Effector memory CD8-positive, alpha-beta T cell (primary cell): ENCODE data around the gene KLK6.

Source experiments
- ATAC-seq: fragments of 150-1000 bp; cut with Tn5 transposase; replicated peaks from 2 replicates; pipeline ENCODE4 v1.10.0; 2021; ENCODE audit warnings: mild to moderate bottlenecking, moderate library complexity
- DNase-seq, 3 experiments: peaks; one replicate each; pipeline ENCODE4 v3.0.0; 2021
- H3K27ac Mint-ChIP-seq, 2 donors: one replicate each; pipeline ENCODE4 v1.8.0; 2022; ENCODE audit warnings: mild to moderate bottlenecking in 2 of 2, mixed read lengths in 2 of 2, moderate library complexity in 2 of 2
- H3K27me3 Mint-ChIP-seq, 2 donors: one replicate each; pipeline ENCODE4 v1.8.0; 2022; ENCODE audit warnings: mixed read lengths in 2 of 2
- H3K36me3 Mint-ChIP-seq: one replicate; pipeline ENCODE4 v1.8.0; 2022; ENCODE audit warnings: mild to moderate bottlenecking, moderate library complexity, mixed read lengths; ENCODE audit not compliant: insufficient read depth
- H3K4me1 Mint-ChIP-seq, 2 donors: one replicate each; pipeline ENCODE4 v1.8.0; 2022; ENCODE audit warnings: low read depth in 2 of 2, mixed read lengths in 2 of 2
- H3K4me3 Mint-ChIP-seq, 2 donors: one replicate each; pipeline ENCODE4 v1.8.0; 2022; ENCODE audit warnings: mild to moderate bottlenecking in 2 of 2, mixed read lengths in 2 of 2, moderate library complexity in 2 of 2
- H3K9me3 Mint-ChIP-seq, 2 donors: one replicate each; pipeline ENCODE4 v1.8.0; 2022; ENCODE audit warnings: mixed read lengths in 2 of 2

Gene KLK6

GRCh38 chr19:50962245-50962644 is 7.1 kb downstream of the KLK6 start:
- ATAC-seq = no peak
- H3K27ac Mint-ChIP-seq = no peak overlapping the region
- no peaks in the 10 kb centered on the region for H3K36me3 Mint-ChIP-seq
- no peak for DNase-seq
- peaks cover 8 to 10% of the 10 kb centered on the region in 2 donors for H3K9me3 Mint-ChIP-seq
- no peak overlapping the region for H3K4me3 Mint-ChIP-seq
- peaks cover 53 to 58% of the 10 kb centered on the region in 2 donors for H3K27me3 Mint-ChIP-seq
- no peaks in the 10 kb centered on the region for H3K4me1 Mint-ChIP-seq

DNA sequence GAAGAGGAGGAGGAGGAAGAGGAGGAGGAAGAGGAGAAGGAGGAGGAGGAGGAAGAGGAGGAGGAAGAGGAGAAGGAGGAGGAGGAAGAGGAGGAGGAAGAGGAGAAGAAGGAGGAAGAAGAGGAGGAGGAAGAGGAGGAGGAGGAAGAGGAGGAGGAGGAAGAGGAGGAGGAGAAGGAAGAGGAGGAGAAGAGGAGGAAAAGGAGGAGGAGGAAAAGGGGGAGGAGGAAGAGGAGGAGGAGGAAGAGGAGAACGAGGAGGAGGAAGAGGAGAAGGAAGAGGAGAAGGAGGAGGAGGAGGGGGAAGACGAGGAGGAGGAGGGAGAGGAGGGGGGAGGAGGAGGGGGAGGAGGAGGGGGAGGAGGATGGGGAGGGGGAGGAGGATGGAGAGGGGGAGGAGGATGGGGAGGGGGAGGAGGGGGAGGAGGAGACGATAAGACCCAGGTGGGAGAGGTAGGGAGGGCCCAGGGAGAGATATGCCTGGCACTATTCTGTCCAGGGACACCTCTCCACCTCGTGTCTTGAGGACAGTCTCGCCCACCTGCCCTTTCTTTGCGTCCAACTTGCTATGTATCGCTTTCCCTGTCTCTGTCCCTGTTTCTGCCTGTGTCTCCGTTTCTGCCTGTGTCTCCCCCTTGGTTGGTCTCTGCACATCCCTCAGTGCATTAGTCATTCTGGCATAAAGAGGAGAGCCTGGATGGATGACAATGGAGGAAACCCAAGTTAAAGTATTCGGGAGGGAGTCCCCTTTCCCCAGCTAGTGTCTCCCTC is 9.5 kb downstream of the KLK6 start:
- DNase-seq = no peak
- Mint-ChIP-seq H3K9me3 (peaks cover 8 to 10% of the 10 kb centered on the region in 2 donors), H3K36me3 (no peaks in the 10 kb centered on the region), H3K27me3 (peaks cover 41 to 45% of the 10 kb centered on the region in 2 donors), H3K4me3 (no peak overlapping the region), H3K4me1 (no peaks in the 10 kb centered on the region), H3K27ac (no peak overlapping the region)
- ATAC-seq = no peak

GRCh38 chr19:50957587-50957986 is 11.8 kb downstream of the KLK6 start:
- no peak for ATAC-seq
- Mint-ChIP-seq H3K4me3 (no peak overlapping the region), H3K36me3 (no peaks in the 10 kb centered on the region), H3K27me3 (peaks cover 37 to 41% of the 10 kb centered on the region in 2 donors), H3K4me1 (no peaks in the 10 kb centered on the region), H3K9me3 (peaks cover 2 to 5% of the 10 kb centered on the region in 2 donors), H3K27ac (no peak overlapping the region)
- no peak for DNase-seq

- no peak within 1 kb of the TSS for H3K27ac Mint-ChIP-seq
- no peaks in the 10 kb centered on the region for H3K36me3 Mint-ChIP-seq
- H3K4me1 Mint-ChIP-seq = no peaks in the 10 kb centered on the region
- DNase-seq = no peak
- no peak within 1 kb of the TSS for H3K4me3 Mint-ChIP-seq
- no peak for ATAC-seq
- peaks cover 43 to 56% of the 10 kb centered on the region in 2 donors for H3K27me3 Mint-ChIP-seq
- peaks cover 2 to 7% of the 10 kb centered on the region in 2 donors for H3K9me3 Mint-ChIP-seq
These were observed 16.5 kb downstream of the KLK6 start, which contains the start of gene KLK5 for GRCh38 chr19:50952910-50953309. KLK5 (minus strand) TSS chr19:50953038; CDS start chr19:50952657, 381 bp downstream.

DNA sequence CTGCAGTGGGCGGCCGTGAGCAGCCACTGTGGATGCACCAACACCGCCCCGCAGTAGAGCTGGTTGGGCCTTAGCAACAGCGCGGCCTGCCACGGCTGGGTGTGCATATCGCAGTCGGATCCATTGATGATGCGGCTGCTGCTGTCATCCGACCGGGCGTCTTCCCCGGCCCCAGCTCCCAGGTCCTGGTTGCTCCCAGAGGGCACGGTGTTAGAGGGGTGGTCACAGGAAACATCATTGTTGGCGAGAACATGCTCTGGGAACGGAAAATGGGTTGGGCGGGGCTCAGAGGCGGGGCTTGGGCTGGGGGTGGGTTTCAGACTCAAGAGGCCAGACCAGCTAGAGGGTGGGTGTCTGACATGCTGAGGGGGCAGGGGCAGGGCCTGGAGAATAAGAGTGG is 19.5 kb downstream of the KLK6 start:
- Mint-ChIP-seq H3K27me3 (peaks cover 42 to 55% of the 10 kb centered on the region in 2 donors), H3K4me3 (no peak overlapping the region), H3K9me3 (peaks cover 2 to 7% of the 10 kb centered on the region in 2 donors), H3K36me3 (no peaks in the 10 kb centered on the region), H3K4me1 (no peaks in the 10 kb centered on the region), H3K27ac (no peak overlapping the region)
- no peak for DNase-seq
- no peak for ATAC-seq

DNA sequence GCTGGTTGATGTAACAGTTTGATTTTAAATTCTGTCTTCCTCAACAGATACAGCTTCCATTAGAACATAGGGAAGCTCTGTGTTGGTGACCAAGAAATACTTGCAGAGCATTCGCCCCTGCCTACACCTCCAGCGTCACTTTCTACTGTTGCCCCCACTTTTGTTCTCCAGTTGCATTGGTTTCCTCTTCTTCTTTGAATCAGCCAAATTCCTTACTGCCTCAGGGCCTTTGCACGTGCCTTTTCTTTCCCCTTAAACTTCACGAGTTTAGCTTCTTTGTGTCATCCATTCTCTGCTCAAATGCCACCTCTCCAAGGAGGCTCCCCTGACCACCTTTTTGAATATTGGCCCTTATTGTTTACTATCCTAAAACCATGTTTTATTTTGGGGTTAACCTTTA is 22.3 kb downstream of the KLK6 start:
- no peaks in the 10 kb centered on the region for H3K4me1 Mint-ChIP-seq
- no peak overlapping the region for H3K4me3 Mint-ChIP-seq
- peaks cover 52 to 63% of the 10 kb centered on the region in 2 donors for H3K27me3 Mint-ChIP-seq
- no peak for DNase-seq
- peaks cover 2 to 7% of the 10 kb centered on the region in 2 donors for H3K9me3 Mint-ChIP-seq
- H3K27ac Mint-ChIP-seq = no peak overlapping the region
- ATAC-seq = no peak
- no peaks in the 10 kb centered on the region for H3K36me3 Mint-ChIP-seq

- Mint-ChIP-seq H3K27me3 (peaks cover 45 to 55% of the 10 kb centered on the region in 2 donors), H3K4me1 (no peaks in the 10 kb centered on the region), H3K27ac (no peak overlapping the region), H3K4me3 (no peak overlapping the region), H3K9me3 (no peaks in the 10 kb centered on the region), H3K36me3 (no peaks in the 10 kb centered on the region)
- DNase-seq = no peak
- ATAC-seq = no peak
These were observed 24.6 kb downstream of the KLK6 start for GRCh38 chr19:50944795-50945194.

GRCh38 chr19:50943074-50943828 is 26.1 kb downstream of the KLK6 start:
- ATAC-seq (no peak), DNase-seq (no peak)
- no peaks in the 10 kb centered on the region for H3K9me3 Mint-ChIP-seq
- H3K4me1 Mint-ChIP-seq = no peaks in the 10 kb centered on the region
- no peak overlapping the region for H3K4me3 Mint-ChIP-seq
- peaks cover 39 to 40% of the 10 kb centered on the region in 2 donors for H3K27me3 Mint-ChIP-seq
- H3K27ac Mint-ChIP-seq = no peak overlapping the region
- no peaks in the 10 kb centered on the region for H3K36me3 Mint-ChIP-seq

DNA sequence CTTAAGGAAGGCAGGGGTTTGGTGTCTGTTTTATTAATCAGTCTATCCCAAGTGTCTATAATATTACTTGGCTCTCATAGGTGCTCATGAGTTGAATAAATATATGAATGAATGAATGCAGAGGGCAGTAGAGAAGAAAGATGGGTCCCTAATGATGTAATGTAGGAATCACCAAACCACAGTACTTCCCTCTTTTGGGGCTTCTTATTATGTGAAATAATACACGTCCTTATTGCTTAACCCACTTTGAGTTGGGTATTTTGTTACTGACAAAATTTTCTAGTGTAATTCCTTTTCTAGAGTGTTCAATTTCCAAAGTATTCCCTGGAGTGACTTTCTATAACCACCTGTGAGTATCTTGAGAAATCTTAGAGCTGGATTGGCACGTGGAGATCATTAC is 29.8 kb downstream of the KLK6 start:
- Mint-ChIP-seq H3K36me3 (no peaks in the 10 kb centered on the region), H3K4me1 (no peaks in the 10 kb centered on the region), H3K27ac (no peak overlapping the region), H3K27me3 (peaks cover 32 to 46% of the 10 kb centered on the region in 2 donors), H3K9me3 (no peaks in the 10 kb centered on the region), H3K4me3 (no peak overlapping the region)
- DNase-seq = no peak
- ATAC-seq = no peak

DNA sequence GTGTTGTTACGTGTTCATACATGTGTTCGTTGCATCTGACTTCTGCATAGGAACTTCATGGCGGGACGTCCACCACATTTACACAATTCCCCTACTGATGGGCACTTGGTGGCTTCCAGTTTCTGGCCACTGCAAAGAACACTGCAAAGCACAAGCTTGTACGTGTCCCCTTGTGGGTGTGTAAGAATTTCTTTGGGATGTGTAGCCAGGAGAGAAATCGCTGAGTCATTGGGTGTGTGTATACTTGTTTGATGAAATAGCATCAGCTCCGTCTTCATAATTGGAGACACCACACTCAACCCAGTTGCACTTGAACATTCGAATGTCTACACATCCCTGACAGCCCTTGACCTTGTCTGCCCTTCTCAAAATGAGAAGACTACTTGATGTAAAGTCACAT is 35.8 kb downstream of the KLK6 start:
- peaks cover 26 to 59% of the 10 kb centered on the region in 2 donors for H3K27me3 Mint-ChIP-seq
- no peak for DNase-seq
- H3K36me3 Mint-ChIP-seq = no peaks in the 10 kb centered on the region
- H3K9me3 Mint-ChIP-seq = no peaks in the 10 kb centered on the region
- H3K4me1 Mint-ChIP-seq = no peaks in the 10 kb centered on the region
- H3K27ac Mint-ChIP-seq = no peak overlapping the region
- ATAC-seq = no peak
- no peak overlapping the region for H3K4me3 Mint-ChIP-seq

DNA sequence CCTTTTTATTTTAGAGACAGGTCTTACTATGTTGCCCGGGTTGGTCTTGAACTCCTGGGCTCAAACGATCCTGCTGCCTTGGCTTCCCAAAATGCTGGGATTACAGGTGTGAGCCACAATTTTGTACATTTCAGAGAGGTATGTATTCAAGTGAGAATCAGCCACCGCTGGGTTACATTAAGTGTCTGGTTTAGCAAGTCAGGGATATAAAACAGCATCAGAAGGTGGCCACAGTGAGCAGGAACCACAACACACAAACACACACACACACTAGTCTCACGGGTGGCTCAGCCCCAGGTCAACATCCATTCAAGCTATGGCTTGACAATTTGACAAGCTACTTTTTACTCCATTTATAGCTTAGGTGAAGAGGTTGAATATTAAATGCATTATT is 36.7 kb downstream of the KLK6 start:
- ATAC-seq (no peak), DNase-seq (no peak)
- no peak overlapping the region for H3K27ac Mint-ChIP-seq
- no peaks in the 10 kb centered on the region for H3K36me3 Mint-ChIP-seq
- H3K27me3 Mint-ChIP-seq = peaks cover 28 to 62% of the 10 kb centered on the region in 2 donors
- no peak overlapping the region for H3K4me3 Mint-ChIP-seq
- H3K9me3 Mint-ChIP-seq = no peaks in the 10 kb centered on the region
- no peaks in the 10 kb centered on the region for H3K4me1 Mint-ChIP-seq

GRCh38 chr19:50932018-50932689 is 37.2 kb downstream of the KLK6 start:
- Mint-ChIP-seq H3K27me3 (peaks cover 33 to 67% of the 10 kb centered on the region in 2 donors), H3K36me3 (no peaks in the 10 kb centered on the region), H3K4me3 (no peak overlapping the region), H3K9me3 (no peaks in the 10 kb centered on the region), H3K4me1 (no peaks in the 10 kb centered on the region), H3K27ac (no peak overlapping the region)
- ATAC-seq = no peak
- no peak for DNase-seq

GRCh38 chr19:50931023-50931422 is 38.4 kb downstream of the KLK6 start:
- no peak overlapping the region for H3K4me3 Mint-ChIP-seq
- peaks cover 35 to 62% of the 10 kb centered on the region in 2 donors for H3K27me3 Mint-ChIP-seq
- no peaks in the 10 kb centered on the region for H3K36me3 Mint-ChIP-seq
- no peaks in the 10 kb centered on the region for H3K9me3 Mint-ChIP-seq
- DNase-seq (no peak), ATAC-seq (no peak)
- H3K27ac Mint-ChIP-seq = no peak overlapping the region
- H3K4me1 Mint-ChIP-seq = no peaks in the 10 kb centered on the region
